Astrocyte (in vitro differentiated cells and primary cell): Measurements from ENCODE around the gene TMOD1. TPM values are rescaled to one million over a fixed set of nuclear protein-coding genes. Genes with fewer than 3 reads are reported as not detected.

Experiments used
- DNase-seq: peaks from one replicate; pipeline ENCODE4 v3.0.0-alpha.2; 2010; ENCODE audit warnings: low read depth
- FAIRE-seq: peaks from 2 replicates; lab custom pipeline; 2011; peaks lifted over from hg19 to GRCh38; lab: Jason Lieb, UNC
- H2AFZ ChIP-seq: 2 replicates; pipeline ENCODE4 v1.6.0; 2012; ENCODE audit warnings: low read depth, low read length, inconsistent platforms
- H3K27ac ChIP-seq: 2 replicates; pipeline ENCODE4 v1.5.1; 2011; ENCODE audit warnings: low read depth, low read length, inconsistent platforms
- H3K27me3 ChIP-seq: 2 replicates; pipeline ENCODE4 v1.6.0; 2011; ENCODE audit warnings: low read length, inconsistent platforms; ENCODE audit not compliant: insufficient read depth
- H3K36me3 ChIP-seq: 2 replicates; pipeline ENCODE4 v1.5.1; 2011; ENCODE audit warnings: low read length, inconsistent platforms; ENCODE audit not compliant: insufficient read depth
- H3K4me1 ChIP-seq: 2 replicates; pipeline ENCODE4 v1.5.1; 2011; ENCODE audit warnings: low read length, inconsistent platforms; ENCODE audit not compliant: insufficient read depth
- H3K4me2 ChIP-seq: 2 replicates; pipeline ENCODE4 v1.6.0; 2012; ENCODE audit warnings: low read length, inconsistent platforms
- H3K4me3 ChIP-seq: 2 replicates; pipeline ENCODE4 v1.5.1; 2011; ENCODE audit warnings: low read depth, mild to moderate bottlenecking, low read length, inconsistent platforms; ENCODE audit not compliant: insufficient read depth
- H3K79me2 ChIP-seq: 2 replicates; pipeline ENCODE4 v1.6.0; 2012; ENCODE audit warnings: mild to moderate bottlenecking, low read length, inconsistent platforms; ENCODE audit not compliant: insufficient read depth
- H3K9ac ChIP-seq: 2 replicates; pipeline ENCODE4 v1.6.0; 2012; ENCODE audit warnings: mild to moderate bottlenecking, low read length, inconsistent platforms
- H3K9me3 ChIP-seq: 2 replicates; pipeline ENCODE4 v1.5.1; 2012; ENCODE audit warnings: low read depth, mild to moderate bottlenecking, low read length, inconsistent platforms; ENCODE audit not compliant: insufficient read depth
- H4K20me1 ChIP-seq: 2 replicates; pipeline ENCODE4 v1.6.0; 2012; ENCODE audit warnings: low read length, inconsistent platforms; ENCODE audit not compliant: insufficient read depth
- H3K27ac Mint-ChIP-seq: one replicate; pipeline ENCODE4 v1.8.0; 2021; ENCODE audit warnings: mild to moderate bottlenecking, mixed read lengths; ENCODE audit not compliant: unreplicated experiment
- H3K27me3 Mint-ChIP-seq: one replicate; pipeline ENCODE4 v1.8.0; 2021; ENCODE audit warnings: low read depth, mixed read lengths; ENCODE audit not compliant: unreplicated experiment
- H3K36me3 Mint-ChIP-seq: one replicate; pipeline ENCODE4 v1.8.0; 2021; ENCODE audit warnings: low read depth, mixed read lengths; ENCODE audit not compliant: unreplicated experiment
- H3K4me1 Mint-ChIP-seq: one replicate; pipeline ENCODE4 v1.8.0; 2021; ENCODE audit warnings: low read depth, mixed read lengths; ENCODE audit not compliant: unreplicated experiment
- H3K4me3 Mint-ChIP-seq: one replicate; pipeline ENCODE4 v1.8.0; 2021; ENCODE audit warnings: mild to moderate bottlenecking, moderate library complexity, mixed read lengths; ENCODE audit not compliant: unreplicated experiment
- H3K9me3 Mint-ChIP-seq: one replicate; pipeline ENCODE4 v1.8.0; 2021; ENCODE audit warnings: mild to moderate bottlenecking, mixed read lengths; ENCODE audit not compliant: unreplicated experiment
- CTCF ChIP-seq: IDR thresholded peaks from 2 replicates; pipeline ENCODE4 v1.5.1; 2011; ENCODE audit warnings: low read depth, mild to moderate bottlenecking, inconsistent platforms, low read length, moderate library complexity; ENCODE audit not compliant: insufficient read depth
- EZH2 ChIP-seq: IDR thresholded peaks from 2 replicates; pipeline ENCODE4 v1.6.1; 2012; ENCODE audit warnings: mild to moderate bottlenecking, low read length, inconsistent platforms; ENCODE audit not compliant: insufficient read depth
- total RNA-seq: library from RNA; stranded (reverse); gene quantifications from 2 replicates; pipeline ENCODE4 v1.2.1, GENCODE V29; 2021

Gene TMOD1
- total RNA-seq, 1 donor from 2014 or later = 0.48 TPM

GRCh38 chr9:97599314-97599846, 97.9 kb downstream of the TMOD1 start:
- peaks cover 19% of the 10 kb centered on the region for H3K36me3 ChIP-seq
- no peaks in the 10 kb centered on the region for H3K79me2 ChIP-seq
- Mint-ChIP-seq H3K27ac (no peak overlapping the region), H3K4me1 (no peaks in the 10 kb centered on the region), H3K9me3 (no peaks in the 10 kb centered on the region), H3K36me3 (peaks cover 11% of the 10 kb centered on the region), H3K27me3 (peaks cover 8% of the 10 kb centered on the region), H3K4me3 (no peak overlapping the region)
- H3K4me1 ChIP-seq = no peaks in the 10 kb centered on the region
- H3K9ac ChIP-seq = no peak overlapping the region
- no peak overlapping the region for H3K4me3 ChIP-seq
- no peaks in the 10 kb centered on the region for H3K9me3 ChIP-seq
- H2AFZ ChIP-seq = no peak overlapping the region
- peaks cover 2% of the 10 kb centered on the region for H3K27me3 ChIP-seq
- H3K27ac ChIP-seq = no peak overlapping the region
- no peak for TF ChIP-seq EZH2
- no peak for TF ChIP-seq CTCF
- H4K20me1 ChIP-seq = no peaks in the 10 kb centered on the region
- H3K4me2 ChIP-seq = no peak overlapping the region
- DNase-seq (no peak), FAIRE-seq (no peak)

- Mint-ChIP-seq H3K9me3 (no peaks in the 10 kb centered on the region), H3K27ac (no peak overlapping the region), H3K4me3 (no peak overlapping the region), H3K36me3 (peaks cover 11% of the 10 kb centered on the region), H3K27me3 (peaks cover 8% of the 10 kb centered on the region), H3K4me1 (no peaks in the 10 kb centered on the region)
- no peak for DNase-seq
- Histone ChIP-seq H3K27ac (no peak overlapping the region), H3K4me3 (no peak overlapping the region), H3K36me3 (peaks cover 26% of the 10 kb centered on the region), H2AFZ (no peak overlapping the region), H3K9me3 (no peaks in the 10 kb centered on the region), H3K27me3 (peaks cover 2% of the 10 kb centered on the region), H3K9ac (no peak overlapping the region), H4K20me1 (no peaks in the 10 kb centered on the region), H3K79me2 (no peaks in the 10 kb centered on the region), H3K4me2 (no peak overlapping the region), H3K4me1 (no peaks in the 10 kb centered on the region)
- TF ChIP-seq CTCF = no peak
- no peak for TF ChIP-seq EZH2
- FAIRE-seq = no peak
Observed at GRCh38 chr9:97600531-97601227, 99.2 kb downstream of the TMOD1 start.

- DNase-seq (no peak), FAIRE-seq (no peak)
- Mint-ChIP-seq H3K9me3 (no peaks in the 10 kb centered on the region), H3K36me3 (peaks cover 13% of the 10 kb centered on the region), H3K4me1 (no peaks in the 10 kb centered on the region), H3K27ac (no peak overlapping the region), H3K27me3 (peaks cover 4% of the 10 kb centered on the region), H3K4me3 (no peak overlapping the region)
- Histone ChIP-seq H2AFZ (no peak overlapping the region), H3K79me2 (no peaks in the 10 kb centered on the region), H3K4me2 (no peak overlapping the region), H3K27me3 (peaks cover 2% of the 10 kb centered on the region), H3K9ac (no peak overlapping the region), H3K9me3 (no peaks in the 10 kb centered on the region), H3K27ac (no peak overlapping the region), H4K20me1 (no peaks in the 10 kb centered on the region), H3K4me3 (no peak overlapping the region), H3K4me1 (no peaks in the 10 kb centered on the region), H3K36me3 (peaks cover 26% of the 10 kb centered on the region)
- no peak for TF ChIP-seq CTCF
Observed at GRCh38 chr9:97601228-97601898, 99.9 kb downstream of the TMOD1 start.
